Small intestine (tissue), 7 donors: ENCODE results near the gene PARD3B. TPM values are rescaled to one million over a fixed set of nuclear protein-coding genes. Genes with fewer than 3 reads are reported as not detected.

Experiments used
- DNase-seq, 2 donors: peaks; one replicate each; pipeline versions ENCODE4 v3.0.0 to v3.0.0-alpha.2; 2013
- FAIRE-seq: peaks from 2 replicates; lab custom pipeline; 2012; peaks lifted over from hg19 to GRCh38; lab: Jason Lieb, UNC
- H3K27ac ChIP-seq, 3 donors: one replicate each; pipeline ENCODE4 v1.5.1; 2013; ENCODE audit warnings: low read length in 2 of 3, mild to moderate bottlenecking in 2 of 3, control low read depth in 1 of 3, inconsistent platforms in 1 of 3, low read depth in 1 of 3, moderate library complexity in 1 of 3
- H3K27me3 ChIP-seq, 3 donors: one replicate each; pipeline ENCODE4 v1.6.1; 2013; ENCODE audit warnings: low read length in 3 of 3, inconsistent platforms in 1 of 3; ENCODE audit not compliant: control insufficient read depth in 3 of 3, insufficient read depth in 3 of 3
- H3K36me3 ChIP-seq, 3 donors: one replicate each; pipeline ENCODE4 v1.6.1; 2013; ENCODE audit warnings: low read length in 3 of 3, inconsistent platforms in 1 of 3, low read depth in 1 of 3, mild to moderate bottlenecking in 1 of 3, moderate library complexity in 1 of 3; ENCODE audit not compliant: control insufficient read depth in 3 of 3, insufficient read depth in 2 of 3
- H3K4me1 ChIP-seq, 3 donors: one replicate each; pipeline ENCODE4 v1.6.1; 2013; ENCODE audit warnings: low read length in 2 of 3, inconsistent platforms in 1 of 3, low read depth in 1 of 3, mild to moderate bottlenecking in 1 of 3, moderate library complexity in 1 of 3; ENCODE audit not compliant: control insufficient read depth in 3 of 3, insufficient read depth in 2 of 3
- H3K4me3 ChIP-seq, 3 donors: one replicate each; pipeline ENCODE4 v1.5.1; 2013; ENCODE audit warnings: low read length in 3 of 3, control low read depth in 1 of 3, inconsistent platforms in 1 of 3, low read depth in 1 of 3, mild to moderate bottlenecking in 1 of 3, moderate library complexity in 1 of 3
- H3K9me3 ChIP-seq, 2 donors: one replicate each; pipeline ENCODE4 v1.6.1; 2013; ENCODE audit warnings: low read depth in 1 of 2, low read length in 1 of 2; ENCODE audit not compliant: control insufficient read depth in 2 of 2, insufficient read depth in 1 of 2
- WGBS, 3 donors: extraction: QIAGEN DNeasy Blood & Tissue Kit; methylation state at CpG; one replicate each; pipeline ENCODE4 v1.1.7; 2013; 5-methylcytosine and 5-hydroxymethylcytosine counted together
- polyA plus RNA-seq, 4 donors: library from polyadenylated mRNA; stranded (reverse) in 3 of 4; unstranded in 1 of 4; fragments of 200-250 nt in 3 of 4; fragments of 120-200 nt in 1 of 4; gene quantifications; one replicate each; pipeline versions ENCODE4 v1.2.1 to v1.2.3, GENCODE V29; 2013
- donor health status: healthy with polysubstance abuse.
- donor health status: control.
- donor health status: control.
- donor health status: Bipolar disorder and iron deficiency.
- donor health status: healthy.

The PARD3B gene
- polyA plus RNA-seq, 4 donors = 2.8 to 10.7 (median 3.6) TPM

DNA sequence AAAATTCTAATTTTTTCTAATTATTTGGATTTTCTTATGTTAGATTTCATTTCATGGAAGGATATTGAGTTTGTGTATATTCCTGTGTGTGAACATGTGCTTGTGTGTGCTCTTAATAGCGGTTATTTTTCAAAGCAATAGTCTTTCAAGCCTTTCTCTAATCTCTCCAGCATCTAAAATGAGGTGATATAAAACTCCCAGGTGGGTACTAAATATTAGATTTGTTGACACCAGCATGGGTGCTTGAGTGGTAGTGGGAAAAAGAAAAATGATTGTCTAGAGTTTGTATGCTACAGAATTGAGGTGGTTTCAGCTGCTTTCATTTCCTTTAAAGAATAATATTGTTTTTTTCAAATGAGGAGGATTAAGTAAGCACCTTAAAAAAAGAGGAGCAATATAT lies 296.8 kb downstream of the PARD3B start:
- WGBS, 3 donors = 86 to 100% (median 95%) methylated on average over 1 of the region's 1 CpG
- no peaks in the 10 kb centered on the region for H3K9me3 ChIP-seq
- no peak for FAIRE-seq
- no peaks in the 10 kb centered on the region for H3K36me3 ChIP-seq
- H3K27me3 ChIP-seq = no peaks in the 10 kb centered on the region
- H3K4me1 ChIP-seq = no peaks in the 10 kb centered on the region
- H3K4me3 ChIP-seq = no peak overlapping the region
- no peak overlapping the region for H3K27ac ChIP-seq
- no peak for DNase-seq

- H3K27ac ChIP-seq = no peak overlapping the region
These were observed 297.6 kb downstream of the PARD3B start for GRCh38 chr2:204842661-204843485.

GRCh38 chr2:204846471-204846870 lies 301.2 kb downstream of the PARD3B start:
- DNase-seq (no peak), FAIRE-seq (no peak)
- H3K4me3 ChIP-seq = no peak overlapping the region
- no peak overlapping the region for H3K27ac ChIP-seq
- WGBS, 3 donors = 88 to 92% (median 89%) methylated on average over 4 of the region's 4 CpGs
- no peaks in the 10 kb centered on the region for H3K36me3 ChIP-seq
- H3K9me3 ChIP-seq = no peaks in the 10 kb centered on the region
- no peaks in the 10 kb centered on the region for H3K4me1 ChIP-seq
- H3K27me3 ChIP-seq = no peaks in the 10 kb centered on the region

More at GRCh38 chr2:204842661-204843485, 297.6 kb downstream of the PARD3B start:
- FAIRE-seq = no peak
- Histone ChIP-seq H3K27me3 (no peaks in the 10 kb centered on the region), H3K9me3 (no peaks in the 10 kb centered on the region), H3K36me3 (no peaks in the 10 kb centered on the region), H3K4me1 (no peaks in the 10 kb centered on the region), H3K4me3 (no peak overlapping the region)
- 64 to 74% (median 71%) methylated on average over 9 of the region's 9 CpGs for WGBS, 3 donors
- DNase-seq = no peak

DNA sequence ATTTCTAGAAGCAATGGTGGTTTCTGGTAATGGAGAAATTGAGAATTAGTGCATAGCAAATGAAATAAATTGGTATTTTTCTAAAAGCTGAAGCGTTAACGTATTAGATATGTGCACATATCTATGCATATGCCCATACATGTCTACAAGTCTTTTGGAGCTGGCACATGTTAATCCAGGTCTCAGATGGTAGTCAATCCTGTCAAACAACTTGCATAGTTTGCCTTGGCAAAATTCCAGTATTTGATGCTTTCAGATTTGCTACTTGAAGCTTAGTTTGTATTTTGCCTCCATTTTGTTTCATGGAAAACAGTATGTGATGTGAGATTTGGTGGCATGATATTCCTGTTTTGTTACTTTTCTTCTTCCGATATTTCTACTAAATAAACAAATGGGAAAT lies 304.6 kb downstream of the PARD3B start:
- no peaks in the 10 kb centered on the region for H3K27me3 ChIP-seq
- DNase-seq = peak in 1 of 2 donors; percentile 21
- H3K36me3 ChIP-seq = no peaks in the 10 kb centered on the region
- no peak overlapping the region for H3K27ac ChIP-seq
- 89 to 96% (median 93%) methylated on average over 3 of the region's 3 CpGs for WGBS, 3 donors
- H3K9me3 ChIP-seq = no peaks in the 10 kb centered on the region
- FAIRE-seq = no peak
- no peak overlapping the region for H3K4me3 ChIP-seq
- H3K4me1 ChIP-seq = no peaks in the 10 kb centered on the region

DNA sequence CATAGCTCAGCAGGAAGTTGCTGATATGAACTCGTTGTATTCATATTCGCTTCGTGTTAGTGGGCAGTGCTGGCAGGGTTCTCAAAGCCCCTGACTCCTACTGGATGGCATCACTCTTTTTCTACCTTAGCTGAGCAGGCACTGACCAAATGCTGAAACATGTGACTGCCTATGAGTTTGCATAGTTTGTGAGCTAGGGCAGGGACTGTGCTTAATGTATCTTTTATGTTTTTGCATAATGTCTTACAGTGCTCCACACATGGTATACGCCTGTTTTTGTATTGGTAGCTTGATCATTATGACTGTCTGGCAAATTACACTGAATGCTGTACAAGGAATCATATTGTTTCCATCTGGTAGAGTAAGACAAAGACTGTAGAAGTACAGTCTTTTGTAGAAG lies 305.3 kb downstream of the PARD3B start:
- 85 to 94% (median 91%) methylated on average over 4 of the region's 4 CpGs for WGBS, 3 donors
- FAIRE-seq = no peak
- Histone ChIP-seq H3K36me3 (no peaks in the 10 kb centered on the region), H3K4me3 (no peak overlapping the region), H3K9me3 (no peaks in the 10 kb centered on the region), H3K27me3 (no peaks in the 10 kb centered on the region), H3K4me1 (no peaks in the 10 kb centered on the region), H3K27ac (no peak overlapping the region)
- no peak for DNase-seq

DNA sequence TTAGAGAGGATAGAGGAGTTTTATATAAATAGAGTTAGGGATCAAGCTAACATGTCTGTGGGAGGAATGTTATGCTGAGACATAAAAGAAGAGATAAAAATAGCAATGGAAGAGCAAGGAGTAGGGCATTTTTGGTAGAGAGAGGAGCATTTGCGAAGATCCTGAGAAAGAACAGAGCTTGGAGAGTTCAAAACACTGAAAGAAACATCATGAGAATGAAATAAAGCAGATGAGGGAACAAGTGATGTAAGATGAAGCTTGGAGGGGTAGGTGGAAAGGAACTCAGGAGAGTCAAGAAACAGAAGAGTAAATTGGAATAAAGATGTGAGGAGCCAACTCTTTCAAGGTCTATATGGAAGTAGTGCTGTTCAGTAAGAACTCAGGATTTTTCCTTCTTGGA lies 308.6 kb downstream of the PARD3B start:
- no peak for DNase-seq
- WGBS, 3 donors = 86 to 90% (median 88%) methylated on average over 1 of the region's 1 CpG
- no peaks in the 10 kb centered on the region for H3K36me3 ChIP-seq
- H3K27ac ChIP-seq = no peak overlapping the region
- H3K9me3 ChIP-seq = no peaks in the 10 kb centered on the region
- FAIRE-seq = no peak
- no peak overlapping the region for H3K4me3 ChIP-seq
- no peaks in the 10 kb centered on the region for H3K27me3 ChIP-seq
- no peaks in the 10 kb centered on the region for H3K4me1 ChIP-seq

DNA sequence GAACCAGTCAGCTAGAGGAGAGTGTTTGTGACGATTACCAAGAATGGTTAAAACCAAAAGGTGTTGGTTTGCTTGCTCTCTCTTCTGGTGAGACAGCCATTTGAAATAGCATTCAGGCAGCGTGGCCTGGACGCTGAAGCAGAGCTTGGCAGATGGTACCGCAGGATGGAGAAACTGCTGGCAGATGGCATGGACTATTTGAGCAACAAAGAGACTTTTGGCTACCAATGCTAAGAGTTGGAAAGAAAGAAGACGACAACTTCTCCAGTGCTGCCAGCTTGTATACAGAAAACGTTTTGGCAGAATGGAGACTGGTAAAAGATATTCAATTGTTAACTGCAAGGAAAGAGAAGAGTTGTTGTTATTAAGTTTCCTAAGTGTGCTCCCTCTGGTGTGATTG lies 315.0 kb downstream of the PARD3B start:
- Histone ChIP-seq H3K27ac (no peak overlapping the region), H3K4me3 (no peak overlapping the region), H3K36me3 (peaks cover 0 to 2% (median 0%) of the 10 kb centered on the region in 3 donors), H3K9me3 (peaks cover 0 to 10% of the 10 kb centered on the region in 2 donors), H3K27me3 (no peaks in the 10 kb centered on the region), H3K4me1 (no peaks in the 10 kb centered on the region)
- no peak for FAIRE-seq
- WGBS, 3 donors = 72 to 85% (median 81%) methylated on average over 6 of the region's 6 CpGs
- DNase-seq = no peak

DNA sequence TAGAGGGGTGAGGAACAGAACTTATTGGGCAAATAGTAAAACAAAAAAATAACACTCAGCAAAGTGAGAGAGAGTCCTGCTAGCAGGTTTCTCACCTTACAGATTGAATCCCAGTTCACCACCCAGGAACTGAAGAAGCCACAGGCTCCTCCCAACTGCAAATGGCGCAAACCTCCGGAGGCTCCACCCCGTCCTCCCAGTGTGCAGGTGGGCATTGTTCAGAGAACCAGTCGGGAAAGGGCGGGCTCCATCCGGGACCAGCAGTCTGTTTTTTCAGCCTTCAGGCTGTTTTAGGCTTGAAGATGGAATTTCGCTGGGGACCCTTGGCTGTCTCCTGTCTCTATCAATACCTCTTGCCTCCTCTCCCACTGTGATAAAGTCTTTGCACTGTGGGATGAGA lies 317.5 kb downstream of the PARD3B start:
- H3K27me3 ChIP-seq = no peaks in the 10 kb centered on the region
- no peaks in the 10 kb centered on the region for H3K4me1 ChIP-seq
- peaks cover 0 to 10% of the 10 kb centered on the region in 2 donors for H3K9me3 ChIP-seq
- H3K4me3 ChIP-seq = no peak overlapping the region
- peaks cover 0 to 2% (median 0%) of the 10 kb centered on the region in 3 donors for H3K36me3 ChIP-seq
- no peak for DNase-seq
- WGBS, 3 donors = 91 to 98% (median 96%) methylated on average over 7 of the region's 7 CpGs
- no peak overlapping the region for H3K27ac ChIP-seq
- FAIRE-seq = no peak
